ENCODE measurements around the gene EEF1A2. TPM values are rescaled to one million over a fixed set of nuclear protein-coding genes. Genes with fewer than 3 reads are reported as not detected.

Gene EEF1A2
- total RNA-seq, 1 donor from 2014 or later = 37.6 TPM

GRCh38 chr20:63533871-63534393, 35.0 kb upstream of the EEF1A2 start:
- no peak overlapping the region for H3K27ac Mint-ChIP-seq (ENCODE audit: unreplicated experiment)

GRCh38 chr20:63533388-63533787, 34.5 kb upstream of the EEF1A2 start:
- Histone ChIP-seq H3K27me3 (ENCODE audit: insufficient read depth, low read length) (no peaks in the 10 kb centered on the region), H3K36me3 (ENCODE audit: insufficient read depth, low read length) (no peaks in the 10 kb centered on the region), H3K4me1 (ENCODE audit: insufficient read depth, low read length) (peaks cover 8% of the 10 kb centered on the region), H4K20me1 (ENCODE audit: insufficient read depth, low read length) (no peaks in the 10 kb centered on the region), H3K4me2 (ENCODE audit: low read length) (no peak overlapping the region), H3K4me3 (ENCODE audit: insufficient read depth, low read depth, low read length) (no peak overlapping the region), H3K9me3 (ENCODE audit: insufficient read depth, low read depth, low read length) (no peaks in the 10 kb centered on the region), H3K27ac (ENCODE audit: low read depth, low read length) (no peak overlapping the region), H3K9ac (ENCODE audit: low read length) (no peak overlapping the region), H3K79me2 (ENCODE audit: insufficient read depth, low read length) (no peaks in the 10 kb centered on the region), H2AFZ (ENCODE audit: low read depth, low read length) (no peak overlapping the region)
- H3K27ac Mint-ChIP-seq (ENCODE audit: unreplicated experiment) = no peak overlapping the region
- no peak overlapping the region for H3K4me3 Mint-ChIP-seq (ENCODE audit: unreplicated experiment)
- no peaks in the 10 kb centered on the region for H3K4me1 Mint-ChIP-seq (ENCODE audit: low read depth, unreplicated experiment)
- no peaks in the 10 kb centered on the region for H3K9me3 Mint-ChIP-seq (ENCODE audit: unreplicated experiment)
- no peak for DNase-seq (ENCODE audit: low read depth)
- no peaks in the 10 kb centered on the region for H3K27me3 Mint-ChIP-seq (ENCODE audit: low read depth, unreplicated experiment)
- TF ChIP-seq EZH2 (IDR thresholded peaks at IDR 0.05; ENCODE audit: insufficient read depth, low read length) (no peak), CTCF (IDR thresholded peaks at IDR 0.05; ENCODE audit: insufficient read depth, low read depth, low read length) (no peak)
- H3K36me3 Mint-ChIP-seq (ENCODE audit: low read depth, unreplicated experiment) = no peaks in the 10 kb centered on the region
- FAIRE-seq = no peak

More at GRCh38 chr20:63533871-63534393, 35.0 kb upstream of the EEF1A2 start:
- H3K27me3 ChIP-seq (ENCODE audit: insufficient read depth, low read length) = no peaks in the 10 kb centered on the region
- FAIRE-seq (no peak), DNase-seq (ENCODE audit: low read depth) (no peak)
- H3K36me3 ChIP-seq (ENCODE audit: insufficient read depth, low read length) = no peaks in the 10 kb centered on the region
- H3K4me3 ChIP-seq (ENCODE audit: insufficient read depth, low read depth, low read length) = no peak overlapping the region
- Mint-ChIP-seq H3K4me3 (ENCODE audit: unreplicated experiment) (no peak overlapping the region), H3K27me3 (ENCODE audit: low read depth, unreplicated experiment) (no peaks in the 10 kb centered on the region), H3K36me3 (ENCODE audit: low read depth, unreplicated experiment) (no peaks in the 10 kb centered on the region), H3K4me1 (ENCODE audit: low read depth, unreplicated experiment) (no peaks in the 10 kb centered on the region), H3K9me3 (ENCODE audit: unreplicated experiment) (no peaks in the 10 kb centered on the region)
- no peaks in the 10 kb centered on the region for H4K20me1 ChIP-seq (ENCODE audit: insufficient read depth, low read length)
- no peaks in the 10 kb centered on the region for H3K9me3 ChIP-seq (ENCODE audit: insufficient read depth, low read depth, low read length)
- H3K79me2 ChIP-seq (ENCODE audit: insufficient read depth, low read length) = no peaks in the 10 kb centered on the region
- H2AFZ ChIP-seq (ENCODE audit: low read depth, low read length) = no peak overlapping the region
- TF ChIP-seq CTCF (IDR thresholded peaks at IDR 0.05; ENCODE audit: insufficient read depth, low read depth, low read length) (no peak), EZH2 (IDR thresholded peaks at IDR 0.05; ENCODE audit: insufficient read depth, low read length) (no peak)
- H3K4me2 ChIP-seq (ENCODE audit: low read length) = no peak overlapping the region
- H3K27ac ChIP-seq (ENCODE audit: low read depth, low read length) = no peak overlapping the region
- peaks cover 8% of the 10 kb centered on the region for H3K4me1 ChIP-seq (ENCODE audit: insufficient read depth, low read length)
- H3K9ac ChIP-seq (ENCODE audit: low read length) = no peak overlapping the region

GRCh38 chr20:63532449-63532971, 33.6 kb upstream of the EEF1A2 start:
- FAIRE-seq (no peak), DNase-seq (ENCODE audit: low read depth) (no peak)
- H3K9ac ChIP-seq (ENCODE audit: low read length) = no peak overlapping the region
- no peaks in the 10 kb centered on the region for H3K79me2 ChIP-seq (ENCODE audit: insufficient read depth, low read length)
- no peaks in the 10 kb centered on the region for H4K20me1 ChIP-seq (ENCODE audit: insufficient read depth, low read length)
- Mint-ChIP-seq H3K27ac (ENCODE audit: unreplicated experiment) (no peak overlapping the region), H3K27me3 (ENCODE audit: low read depth, unreplicated experiment) (no peaks in the 10 kb centered on the region), H3K9me3 (ENCODE audit: unreplicated experiment) (no peaks in the 10 kb centered on the region), H3K4me3 (ENCODE audit: unreplicated experiment) (no peak overlapping the region), H3K4me1 (ENCODE audit: low read depth, unreplicated experiment) (no peaks in the 10 kb centered on the region), H3K36me3 (ENCODE audit: low read depth, unreplicated experiment) (no peaks in the 10 kb centered on the region)
- H3K27me3 ChIP-seq (ENCODE audit: insufficient read depth, low read length) = no peaks in the 10 kb centered on the region
- no peak overlapping the region for H3K4me2 ChIP-seq (ENCODE audit: low read length)
- H3K4me1 ChIP-seq (ENCODE audit: insufficient read depth, low read length) = peaks cover 3% of the 10 kb centered on the region
- no peaks in the 10 kb centered on the region for H3K36me3 ChIP-seq (ENCODE audit: insufficient read depth, low read length)
- H3K9me3 ChIP-seq (ENCODE audit: insufficient read depth, low read depth, low read length) = no peaks in the 10 kb centered on the region
- no peak overlapping the region for H3K27ac ChIP-seq (ENCODE audit: low read depth, low read length)
- H2AFZ ChIP-seq (ENCODE audit: low read depth, low read length) = no peak overlapping the region
- no peak overlapping the region for H3K4me3 ChIP-seq (ENCODE audit: insufficient read depth, low read depth, low read length)
- no peak for TF ChIP-seq EZH2 (IDR thresholded peaks at IDR 0.05; ENCODE audit: insufficient read depth, low read length)
- TF ChIP-seq CTCF (IDR thresholded peaks at IDR 0.05; ENCODE audit: insufficient read depth, low read depth, low read length) = no peak

Measured in astrocyte (in vitro differentiated cells and primary cell).